ENCODE measurements around the gene PRKCH. TPM values are rescaled to one million over a fixed set of nuclear protein-coding genes. Genes with fewer than 3 reads are reported as not detected.

Gene PRKCH
- total and polyA plus RNA-seq, 2 donors (not counting 3 experiments of a cell fraction or from before 2014, with no cell fraction given), result 97.7 to 103 TPM

DNA sequence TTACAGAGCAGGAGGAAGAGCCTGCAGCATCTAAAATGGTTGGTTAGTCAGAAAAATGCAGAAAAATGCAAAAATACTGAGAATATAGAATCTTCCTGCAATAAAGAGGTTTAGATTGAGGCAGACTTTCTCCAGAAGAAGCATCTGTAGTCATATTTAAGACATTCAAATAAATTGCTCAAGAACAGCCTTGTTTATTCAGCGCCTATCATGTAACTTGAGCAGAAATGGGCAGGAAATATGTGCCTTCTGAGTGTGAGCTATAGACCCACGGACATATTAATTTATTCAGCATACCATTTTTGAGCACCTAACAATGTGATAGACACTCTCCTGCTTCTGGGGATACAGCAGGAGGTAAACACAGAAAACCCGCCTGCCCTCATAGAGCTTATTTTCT lies 272.0 kb downstream of the PRKCH start:
- TF ChIP-seq EZH2 (IDR thresholded peaks at IDR 0.05; ENCODE audit: borderline replicate concordance, low read depth, low read length, severe bottlenecking), result no peak
- TF ChIP-seq, protein P1, sequence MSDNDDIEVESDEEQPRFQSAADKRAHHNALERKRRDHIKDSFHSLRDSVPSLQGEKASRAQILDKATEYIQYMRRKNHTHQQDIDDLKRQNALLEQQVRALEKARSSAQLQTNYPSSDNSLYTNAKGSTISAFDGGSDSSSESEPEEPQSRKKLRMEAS (IDR thresholded peaks at IDR 0.05; ENCODE audit: insufficient read depth, insufficient read length), result no peak
- TF ChIP-seq POLR2A (IDR thresholded peaks at IDR 0.05; ENCODE audit: low read depth, low read length), result no peak
- no peak for TF ChIP-seq FOS (IDR thresholded peaks at IDR 0.05; ENCODE audit: borderline replicate concordance, insufficient read depth, low read length)
- TF ChIP-seq, protein P2, sequence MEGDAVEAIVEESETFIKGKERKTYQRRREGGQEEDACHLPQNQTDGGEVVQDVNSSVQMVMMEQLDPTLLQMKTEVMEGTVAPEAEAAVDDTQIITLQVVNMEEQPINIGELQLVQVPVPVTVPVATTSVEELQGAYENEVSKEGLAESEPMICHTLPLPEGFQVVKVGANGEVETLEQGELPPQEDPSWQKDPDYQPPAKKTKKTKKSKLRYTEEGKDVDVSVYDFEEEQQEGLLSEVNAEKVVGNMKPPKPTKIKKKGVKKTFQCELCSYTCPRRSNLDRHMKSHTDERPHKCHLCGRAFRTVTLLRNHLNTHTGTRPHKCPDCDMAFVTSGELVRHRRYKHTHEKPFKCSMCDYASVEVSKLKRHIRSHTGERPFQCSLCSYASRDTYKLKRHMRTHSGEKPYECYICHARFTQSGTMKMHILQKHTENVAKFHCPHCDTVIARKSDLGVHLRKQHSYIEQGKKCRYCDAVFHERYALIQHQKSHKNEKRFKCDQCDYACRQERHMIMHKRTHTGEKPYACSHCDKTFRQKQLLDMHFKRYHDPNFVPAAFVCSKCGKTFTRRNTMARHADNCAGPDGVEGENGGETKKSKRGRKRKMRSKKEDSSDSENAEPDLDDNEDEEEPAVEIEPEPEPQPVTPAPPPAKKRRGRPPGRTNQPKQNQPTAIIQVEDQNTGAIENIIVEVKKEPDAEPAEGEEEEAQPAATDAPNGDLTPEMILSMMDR (IDR thresholded peaks at IDR 0.05; ENCODE audit: extremely low read depth in 1 of 2, insufficient read depth in 1 of 2, low read depth in 1 of 2, low read length in 2 of 2), result no peak
- TF ChIP-seq POLR2AphosphoS5 (IDR thresholded peaks at IDR 0.05; ENCODE audit: insufficient read depth, low read depth, low read length), result no peak
- TF ChIP-seq MYC (IDR thresholded peaks at IDR 0.05; ENCODE audit: low read depth, low read length), result no peak
- no peak for TF ChIP-seq GATA2 (IDR thresholded peaks at IDR 0.05; ENCODE audit: insufficient read depth, insufficient read length, low read depth, low read length)
- TF ChIP-seq JUN (IDR thresholded peaks at IDR 0.05; ENCODE audit: borderline replicate concordance, insufficient read depth, insufficient read length, low read depth), result no peak
- intact Hi-C loops (cut with micrococcal nuclease), result no loop called here
- ChIA-PET POLR2A (no interaction called here), CTCF (no interaction called here)
- Histone ChIP-seq H3K4me1 (ENCODE audit: control insufficient read depth, extremely low read depth, insufficient read depth, low read length) (no peaks in the 10 kb centered on the region), H3K9me3 (replicated peaks; ENCODE audit: control insufficient read depth, insufficient read depth, low read length) (no peaks in the 10 kb centered on the region), H3K4me3 (replicated peaks in 1 of 3; ENCODE audit: insufficient read depth in 1 of 3, low read depth in 1 of 3, low read length in 3 of 3) (no peak overlapping the region), H4K20me1 (replicated peaks; ENCODE audit: control insufficient read depth, extremely low read depth, insufficient read depth, low read length) (no peaks in the 10 kb centered on the region), H3K79me2 (ENCODE audit: control insufficient read depth, insufficient read depth, low read length) (no peaks in the 10 kb centered on the region), H2AFZ (ENCODE audit: low read depth, low read length) (no peak overlapping the region), H3K4me2 (ENCODE audit: insufficient read depth, low read length) (no peak overlapping the region), H3K27me3 (ENCODE audit: control insufficient read depth in 2 of 2, insufficient read depth in 2 of 2, low read length in 2 of 2) (no peaks in the 10 kb centered on the region), H3K27ac (ENCODE audit: insufficient read depth, low read depth, low read length) (no peak overlapping the region), H3K36me3 (ENCODE audit: control insufficient read depth in 2 of 2, extremely low read depth in 1 of 2, insufficient read depth in 2 of 2, low read length in 2 of 2) (no peaks in the 10 kb centered on the region), H3K9me1 (replicated peaks; ENCODE audit: control insufficient read depth, extremely low read depth, insufficient read depth, low read length) (no peaks in the 10 kb centered on the region), H3K9ac (replicated peaks; ENCODE audit: extremely low read depth, insufficient read depth, low read length) (no peak overlapping the region)
- dilution Hi-C loops (cut with MboI; ENCODE audit: extremely low pct_ligation_motif_present, low sequenced_read_pairs), result no loop called here
- DNase-seq (ENCODE audit: low read depth, low spot score), result no peak
- FAIRE-seq, result no peak
- no TSS peak for BruUV-seq (replicated peaks)
